ENCODE measurements around the gene LRRC23.

DNA sequence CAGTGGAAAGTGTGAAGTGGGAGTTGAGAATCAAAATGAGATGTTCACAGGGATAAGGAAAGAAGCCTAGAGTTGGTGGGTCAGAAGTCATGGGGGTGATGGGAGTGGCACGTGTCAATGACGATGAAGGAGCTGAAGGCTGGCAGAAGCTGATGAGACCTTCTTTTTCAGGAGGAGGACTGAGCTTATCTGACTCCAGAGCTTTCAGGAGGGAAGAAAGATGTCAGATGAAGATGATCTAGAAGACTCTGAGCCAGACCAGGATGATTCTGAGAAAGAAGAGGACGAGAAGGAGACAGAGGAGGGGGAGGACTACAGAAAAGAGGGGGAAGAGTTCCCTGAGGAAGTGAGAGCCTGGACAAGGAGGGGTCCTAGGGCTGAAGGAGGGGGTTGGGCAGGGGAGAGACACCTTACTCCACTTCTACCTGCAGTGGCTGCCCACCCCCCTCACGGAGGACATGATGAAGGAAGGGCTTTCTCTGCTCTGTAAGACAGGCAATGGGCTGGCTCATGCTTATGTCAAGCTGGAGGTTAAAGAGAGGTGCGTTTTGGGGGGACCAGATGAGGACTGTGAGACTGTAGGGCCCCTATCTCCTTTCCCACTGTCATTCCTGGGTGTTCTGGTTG is 905 bp downstream of the LRRC23 start:
- TF ChIP-seq TCF12 (IDR thresholded peaks at IDR 0.05), result no peak
- TF ChIP-seq CTCF (IDR thresholded peaks at IDR 0.05), result no peak
- TF ChIP-seq EP300 (IDR thresholded peaks at IDR 0.05; ENCODE audit: borderline replicate concordance in 1 of 2, low read depth in 1 of 2, low read length in 1 of 2), result no peak
- TF ChIP-seq POLR2AphosphoS5 (IDR thresholded peaks at IDR 0.05; ENCODE audit: low read depth, low read length), result no peak
- TF ChIP-seq FOSL2 (IDR thresholded peaks at IDR 0.05; ENCODE audit: borderline replicate concordance, low read depth), result no peak
- TF ChIP-seq NFIC (IDR thresholded peaks at IDR 0.05; ENCODE audit: borderline replicate concordance), result no peak
- TF ChIP-seq, protein P1, sequence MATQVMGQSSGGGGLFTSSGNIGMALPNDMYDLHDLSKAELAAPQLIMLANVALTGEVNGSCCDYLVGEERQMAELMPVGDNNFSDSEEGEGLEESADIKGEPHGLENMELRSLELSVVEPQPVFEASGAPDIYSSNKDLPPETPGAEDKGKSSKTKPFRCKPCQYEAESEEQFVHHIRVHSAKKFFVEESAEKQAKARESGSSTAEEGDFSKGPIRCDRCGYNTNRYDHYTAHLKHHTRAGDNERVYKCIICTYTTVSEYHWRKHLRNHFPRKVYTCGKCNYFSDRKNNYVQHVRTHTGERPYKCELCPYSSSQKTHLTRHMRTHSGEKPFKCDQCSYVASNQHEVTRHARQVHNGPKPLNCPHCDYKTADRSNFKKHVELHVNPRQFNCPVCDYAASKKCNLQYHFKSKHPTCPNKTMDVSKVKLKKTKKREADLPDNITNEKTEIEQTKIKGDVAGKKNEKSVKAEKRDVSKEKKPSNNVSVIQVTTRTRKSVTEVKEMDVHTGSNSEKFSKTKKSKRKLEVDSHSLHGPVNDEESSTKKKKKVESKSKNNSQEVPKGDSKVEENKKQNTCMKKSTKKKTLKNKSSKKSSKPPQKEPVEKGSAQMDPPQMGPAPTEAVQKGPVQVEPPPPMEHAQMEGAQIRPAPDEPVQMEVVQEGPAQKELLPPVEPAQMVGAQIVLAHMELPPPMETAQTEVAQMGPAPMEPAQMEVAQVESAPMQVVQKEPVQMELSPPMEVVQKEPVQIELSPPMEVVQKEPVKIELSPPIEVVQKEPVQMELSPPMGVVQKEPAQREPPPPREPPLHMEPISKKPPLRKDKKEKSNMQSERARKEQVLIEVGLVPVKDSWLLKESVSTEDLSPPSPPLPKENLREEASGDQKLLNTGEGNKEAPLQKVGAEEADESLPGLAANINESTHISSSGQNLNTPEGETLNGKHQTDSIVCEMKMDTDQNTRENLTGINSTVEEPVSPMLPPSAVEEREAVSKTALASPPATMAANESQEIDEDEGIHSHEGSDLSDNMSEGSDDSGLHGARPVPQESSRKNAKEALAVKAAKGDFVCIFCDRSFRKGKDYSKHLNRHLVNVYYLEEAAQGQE (IDR thresholded peaks at IDR 0.05; ENCODE audit: low read depth, low read length), result no peak
- no peak for TF ChIP-seq RCOR1 (IDR thresholded peaks at IDR 0.05; ENCODE audit: low read length)
- TF ChIP-seq SIN3A (IDR thresholded peaks at IDR 0.05; ENCODE audit: borderline replicate concordance, low read depth, low read length), result no peak
- no peak for TF ChIP-seq SMC3 (IDR thresholded peaks at IDR 0.05; ENCODE audit: low read depth, low read length)
- TF ChIP-seq MAX (IDR thresholded peaks at IDR 0.05; ENCODE audit: low read depth), result no peak
- TF ChIP-seq, protein P2, sequence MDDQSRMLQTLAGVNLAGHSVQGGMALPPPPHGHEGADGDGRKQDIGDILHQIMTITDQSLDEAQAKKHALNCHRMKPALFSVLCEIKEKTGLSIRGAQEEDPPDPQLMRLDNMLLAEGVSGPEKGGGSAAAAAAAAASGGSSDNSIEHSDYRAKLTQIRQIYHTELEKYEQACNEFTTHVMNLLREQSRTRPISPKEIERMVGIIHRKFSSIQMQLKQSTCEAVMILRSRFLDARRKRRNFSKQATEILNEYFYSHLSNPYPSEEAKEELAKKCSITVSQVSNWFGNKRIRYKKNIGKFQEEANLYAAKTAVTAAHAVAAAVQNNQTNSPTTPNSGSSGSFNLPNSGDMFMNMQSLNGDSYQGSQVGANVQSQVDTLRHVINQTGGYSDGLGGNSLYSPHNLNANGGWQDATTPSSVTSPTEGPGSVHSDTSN (IDR thresholded peaks at IDR 0.05), result no peak
- no peak for TF ChIP-seq IRF3 (IDR thresholded peaks at IDR 0.05; ENCODE audit: low read depth, low read length)
- no peak for TF ChIP-seq TAF1 (IDR thresholded peaks at IDR 0.05; ENCODE audit: borderline replicate concordance, low read depth, low read length)
